DND-41 (cell line): ENCODE data around the gene ZBTB45.

Source experiments
- ATAC-seq: fragments of 200-7000 bp; cut with Tn5 transposase; 3 replicates; pipeline ENCODE4 v1.9.1; 2021; ENCODE audit warnings: low read depth; ENCODE audit not compliant: insufficient read depth
- DNase-seq: peaks from one replicate; pipeline ENCODE4 v3.0.0-alpha.2; 2020
- H2AFZ ChIP-seq: 2 replicates; pipeline ENCODE4 v1.6.0; 2012; ENCODE audit warnings: low read depth, low read length
- H3K27ac ChIP-seq: 2 replicates; pipeline ENCODE4 v1.5.1; 2012; ENCODE audit warnings: low read length, inconsistent platforms
- H3K27me3 ChIP-seq: fragments of 200-600 bp; sonication (generic); 2 replicates; pipeline ENCODE4 v1.6.0; 2012; ENCODE audit warnings: low read length, mild to moderate bottlenecking, inconsistent platforms; ENCODE audit not compliant: insufficient read depth, poor library complexity
- H3K36me3 ChIP-seq: 2 replicates; pipeline ENCODE4 v1.5.1; 2012; ENCODE audit warnings: low read length, inconsistent platforms; ENCODE audit not compliant: insufficient read depth
- H3K4me1 ChIP-seq: 2 replicates; pipeline ENCODE4 v1.5.1; 2012; ENCODE audit warnings: mild to moderate bottlenecking, low read length; ENCODE audit not compliant: insufficient read depth
- H3K4me2 ChIP-seq: 2 replicates; pipeline ENCODE4 v1.6.0; 2012; ENCODE audit warnings: mild to moderate bottlenecking, moderate library complexity, low read length, inconsistent platforms; ENCODE audit not compliant: insufficient read depth
- H3K4me3 ChIP-seq, 2 experiments: fragments of 200-600 bp in 1 of 2; shearing (Covaris generic) in 1 of 2; 2 replicates each; pipeline ENCODE4 v1.5.1; 2012 to 2016; ENCODE audit warnings: inconsistent platforms in 2 of 2, low read length in 2 of 2, mild to moderate bottlenecking in 2 of 2, low read depth in 1 of 2, moderate library complexity in 1 of 2
- H3K79me2 ChIP-seq: 2 replicates; pipeline ENCODE4 v1.6.0; 2012; ENCODE audit warnings: low read length, inconsistent platforms; ENCODE audit not compliant: insufficient read depth
- H3K9ac ChIP-seq: 2 replicates; pipeline ENCODE4 v1.6.0; 2012; ENCODE audit warnings: low read depth, mild to moderate bottlenecking, inconsistent platforms, low read length, moderate library complexity
- H3K9me3 ChIP-seq: 2 replicates; pipeline ENCODE4 v1.5.1; 2012; ENCODE audit warnings: low read length, moderate library complexity, mild to moderate bottlenecking, inconsistent platforms; ENCODE audit not compliant: insufficient read depth, severe bottlenecking
- H4K20me1 ChIP-seq: 2 replicates; pipeline ENCODE4 v1.6.0; 2012; ENCODE audit warnings: low read length; ENCODE audit not compliant: insufficient read depth
- EZH2 ChIP-seq: IDR thresholded peaks from 3 replicates; pipeline ENCODE4 v1.6.1; 2012; ENCODE audit warnings: borderline replicate concordance, low read depth, mild to moderate bottlenecking, moderate library complexity, low read length, inconsistent platforms; ENCODE audit not compliant: severe bottlenecking
- TF ChIP-seq, protein P1 (sequence below): IDR thresholded peaks from 2 replicates; pipeline ENCODE4 v1.5.1; 2012; ENCODE audit warnings: borderline replicate concordance, low read length, moderate library complexity, mild to moderate bottlenecking; ENCODE audit not compliant: poor library complexity, severe bottlenecking; ENCODE audit errors: extremely low read depth

The ZBTB45 gene

DNA sequence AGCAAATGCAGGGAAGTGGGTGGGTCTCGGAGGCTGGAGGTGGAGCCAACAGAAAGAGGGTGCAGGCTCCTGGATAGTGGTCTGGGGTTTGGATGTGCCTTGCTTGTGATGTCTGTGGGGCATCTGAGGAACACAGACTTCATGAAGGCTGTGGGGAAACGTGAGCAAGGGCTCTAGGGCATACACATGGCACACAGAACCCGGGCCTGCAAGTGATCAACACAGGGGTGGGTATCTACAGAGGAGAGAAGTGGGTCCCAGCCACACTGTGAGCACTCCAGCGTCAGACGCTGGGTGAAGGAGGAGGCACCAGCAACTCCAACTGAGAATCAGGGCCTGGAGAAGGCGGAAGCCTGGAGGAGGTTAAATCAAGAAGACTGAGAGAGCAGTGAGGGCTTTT lies 44.2 kb upstream of the ZBTB45 start:
- Histone ChIP-seq H3K27me3 (no peaks in the 10 kb centered on the region), H3K79me2 (peaks cover 38% of the 10 kb centered on the region), H2AFZ (no peak overlapping the region), H4K20me1 (0 out of 2 replicates have a peak, but pooled peaks cover 5% of the 10 kb centered on the region), H3K9me3 (no peaks in the 10 kb centered on the region), H3K36me3 (peaks cover 24% of the 10 kb centered on the region), H3K4me3 (no peak overlapping the region), H3K4me1 (peaks cover 16% of the 10 kb centered on the region), H3K27ac (no peak overlapping the region), H3K4me2 (no peak overlapping the region), H3K9ac (no peak overlapping the region)
- no peak for ATAC-seq
- no peak for DNase-seq
- TF ChIP-seq EZH2, result no peak
- TF ChIP-seq, protein P1, sequence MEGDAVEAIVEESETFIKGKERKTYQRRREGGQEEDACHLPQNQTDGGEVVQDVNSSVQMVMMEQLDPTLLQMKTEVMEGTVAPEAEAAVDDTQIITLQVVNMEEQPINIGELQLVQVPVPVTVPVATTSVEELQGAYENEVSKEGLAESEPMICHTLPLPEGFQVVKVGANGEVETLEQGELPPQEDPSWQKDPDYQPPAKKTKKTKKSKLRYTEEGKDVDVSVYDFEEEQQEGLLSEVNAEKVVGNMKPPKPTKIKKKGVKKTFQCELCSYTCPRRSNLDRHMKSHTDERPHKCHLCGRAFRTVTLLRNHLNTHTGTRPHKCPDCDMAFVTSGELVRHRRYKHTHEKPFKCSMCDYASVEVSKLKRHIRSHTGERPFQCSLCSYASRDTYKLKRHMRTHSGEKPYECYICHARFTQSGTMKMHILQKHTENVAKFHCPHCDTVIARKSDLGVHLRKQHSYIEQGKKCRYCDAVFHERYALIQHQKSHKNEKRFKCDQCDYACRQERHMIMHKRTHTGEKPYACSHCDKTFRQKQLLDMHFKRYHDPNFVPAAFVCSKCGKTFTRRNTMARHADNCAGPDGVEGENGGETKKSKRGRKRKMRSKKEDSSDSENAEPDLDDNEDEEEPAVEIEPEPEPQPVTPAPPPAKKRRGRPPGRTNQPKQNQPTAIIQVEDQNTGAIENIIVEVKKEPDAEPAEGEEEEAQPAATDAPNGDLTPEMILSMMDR, result no peak

- ATAC-seq, result no peak
- DNase-seq, result no peak
- no peak overlapping the region for H3K4me2 ChIP-seq
- no peak overlapping the region for H2AFZ ChIP-seq
- H3K4me3 ChIP-seq, result no peak overlapping the region
- TF ChIP-seq EZH2, result no peak
- TF ChIP-seq, protein P1, result no peak
- peaks cover 16% of the 10 kb centered on the region for H3K4me1 ChIP-seq
- peaks cover 24% of the 10 kb centered on the region for H3K36me3 ChIP-seq
- peaks cover 6% of the 10 kb centered on the region; the same call in 1 of the 2 replicates for H4K20me1 ChIP-seq
- peaks cover 43% of the 10 kb centered on the region for H3K79me2 ChIP-seq
- H3K9ac ChIP-seq, result no peak overlapping the region
- no peaks in the 10 kb centered on the region for H3K27me3 ChIP-seq
- no peaks in the 10 kb centered on the region for H3K9me3 ChIP-seq
- no peak overlapping the region for H3K27ac ChIP-seq
Measured at GRCh38 chr19:58563034-58563573, 43.5 kb upstream of the ZBTB45 start.

DNA sequence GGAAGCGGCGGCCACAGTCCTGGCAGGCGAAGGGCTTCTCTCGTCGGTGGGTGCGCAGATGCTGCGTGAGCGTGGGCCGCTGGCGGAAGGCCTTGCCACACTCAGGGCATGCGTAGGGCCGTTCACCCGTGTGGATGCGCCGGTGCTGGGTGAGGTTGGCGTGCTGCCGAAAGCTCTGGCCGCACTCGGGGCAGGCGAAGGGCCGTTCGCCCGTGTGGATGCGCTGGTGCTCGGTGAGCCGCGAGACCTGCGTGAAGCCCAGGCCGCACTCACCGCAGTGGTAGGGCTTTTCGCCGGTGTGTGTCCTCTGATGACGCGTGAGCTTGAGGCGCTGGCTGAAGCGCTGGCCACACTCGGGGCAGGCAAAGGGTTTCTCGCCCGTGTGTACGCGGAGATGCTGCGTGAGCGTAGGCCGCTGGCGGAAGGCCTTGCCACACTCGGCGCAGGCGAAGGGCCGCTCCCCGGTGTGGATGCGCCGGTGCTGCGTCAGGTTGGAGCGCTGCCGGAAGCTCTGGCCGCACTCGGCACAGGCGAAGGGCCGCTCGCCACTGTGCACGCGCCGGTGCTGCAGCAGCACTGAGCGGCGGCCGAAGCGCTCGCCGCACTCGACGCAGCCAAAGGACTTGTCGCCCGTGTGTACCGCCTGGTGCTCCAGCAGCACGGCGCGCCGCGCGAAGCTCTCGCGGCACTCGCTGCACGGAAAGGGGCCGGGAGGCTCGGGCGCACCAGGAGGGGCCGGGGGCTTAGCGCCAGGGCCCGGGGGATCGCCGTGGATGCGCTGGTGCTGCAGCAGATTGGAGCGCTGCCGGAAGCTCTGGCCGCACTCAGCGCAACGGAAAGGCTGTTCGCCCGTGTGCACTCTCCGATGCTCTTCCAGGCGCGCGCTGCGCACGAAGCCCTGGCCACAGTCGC lies 42.8 kb upstream of the ZBTB45 start:
- ATAC-seq (no peak), DNase-seq (no peak)
- Histone ChIP-seq H3K36me3 (peaks cover 24% of the 10 kb centered on the region), H3K4me3 (no peak overlapping the region), H3K4me2 (no peak overlapping the region), H3K27me3 (no peaks in the 10 kb centered on the region), H3K9me3 (no peaks in the 10 kb centered on the region), H3K27ac (no peak overlapping the region), H2AFZ (no peak overlapping the region), H3K4me1 (peaks cover 19% of the 10 kb centered on the region), H3K9ac (no peak overlapping the region), H3K79me2 (peaks cover 50% of the 10 kb centered on the region), H4K20me1 (peaks cover 10% of the 10 kb centered on the region)
- no peak for TF ChIP-seq EZH2
- TF ChIP-seq, protein P1, result no peak
